Measurements from ENCODE around the gene ST8SIA5. TPM values are rescaled to one million over a fixed set of nuclear protein-coding genes. Genes with fewer than 3 reads are reported as not detected.

The ST8SIA5 gene
- total and polyA plus RNA-seq, 10 of the 15 experiments (the other 5 are each of a cell fraction or from before 2014, with no cell fraction given) = 0.02 to 0.32 (median 0.12) TPM; not detected in 1

GRCh38 chr18:46738491-46738890 lies 18.4 kb downstream of the ST8SIA5 start:
- no peak for TF ChIP-seq STAT1 (conservative IDR thresholded peaks at IDR 0.05)
- TF ChIP-seq JUNB (IDR thresholded peaks at IDR 0.05) = no peak
- no peak for TF ChIP-seq ZNF207 (IDR thresholded peaks at IDR 0.05; ENCODE audit: borderline replicate concordance)
- no peak for TF ChIP-seq POU2F2 (IDR thresholded peaks at IDR 0.05; ENCODE audit: borderline replicate concordance, low read depth, low read length)
- TF ChIP-seq, protein P1, sequence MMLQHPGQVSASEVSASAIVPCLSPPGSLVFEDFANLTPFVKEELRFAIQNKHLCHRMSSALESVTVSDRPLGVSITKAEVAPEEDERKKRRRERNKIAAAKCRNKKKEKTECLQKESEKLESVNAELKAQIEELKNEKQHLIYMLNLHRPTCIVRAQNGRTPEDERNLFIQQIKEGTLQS (IDR thresholded peaks at IDR 0.05; ENCODE audit: borderline replicate concordance, extremely low read depth, low read depth, low read length) = no peak
- no peak for TF ChIP-seq RFX5 (IDR thresholded peaks at IDR 0.05; ENCODE audit: low read depth, low read length)
- no peak for TF ChIP-seq ZNF24 (IDR thresholded peaks at IDR 0.05)
- TF ChIP-seq MYB (IDR thresholded peaks at IDR 0.05; ENCODE audit: borderline replicate concordance, low read depth, low read length) = no peak
- TF ChIP-seq SUZ12 (IDR thresholded peaks at IDR 0.05; ENCODE audit: unreplicated experiment) = no peak
- TF ChIP-seq ZNF622 (IDR thresholded peaks at IDR 0.05) = no peak
- no peak for TF ChIP-seq CREB1 (IDR thresholded peaks at IDR 0.05; ENCODE audit: low read depth)
- TF ChIP-seq NFIC (IDR thresholded peaks at IDR 0.05; ENCODE audit: low read depth, low read length) = no peak
- POLR2A ChIA-PET = no interaction called here
- H4K20me1 ChIP-seq (ENCODE audit: control insufficient read depth, insufficient read depth) = no peaks in the 10 kb centered on the region

More at GRCh38 chr18:46738491-46738890, 18.4 kb downstream of the ST8SIA5 start:
- no peak overlapping the region for H2AFZ ChIP-seq (ENCODE audit: control insufficient read depth, low read depth, low read length)
- no peaks in the 10 kb centered on the region for H3K4me1 ChIP-seq (ENCODE audit: control insufficient read depth, insufficient read depth, low read length)
- no peaks in the 10 kb centered on the region for H3K9me3 ChIP-seq (replicated peaks; ENCODE audit: control insufficient read depth, insufficient read depth, low read length)
- ATAC-seq = no peak
- no peaks in the 10 kb centered on the region for H3K36me3 ChIP-seq (ENCODE audit: control insufficient read depth in 2 of 2, insufficient read depth in 2 of 2, low read length in 1 of 2)
- no peak for FAIRE-seq
- ChIA-PET CTCF (no interaction called here), RAD21 (ENCODE audit: unreplicated experiment) (no interaction called here), SMC1A (ENCODE audit: uncharacterized antibody, unreplicated experiment) (no interaction called here)
- in situ Hi-C loops (cut with MboI) (no loop called here), intact Hi-C loops (cut with micrococcal nuclease; ENCODE audit: unreplicated experiment) (no loop called here)
- H3K27ac ChIP-seq (ENCODE audit: control insufficient read depth, insufficient read depth) = no peak overlapping the region
- H3K9ac ChIP-seq (ENCODE audit: control insufficient read depth, insufficient read depth, low read length) = no peak overlapping the region
- WGBS (ENCODE audit: insufficient coverage, insufficient replicate concordance, low lambda C conversion rate, missing lambda C conversion rate) = 19% methylated on average over 7 of the region's 7 CpGs
- no peak overlapping the region for H3K4me2 ChIP-seq (ENCODE audit: control insufficient read depth, insufficient read depth)
- DNase-seq (ENCODE audit: low read depth, low spot score) = no peak
- no peaks in the 10 kb centered on the region for H3K79me2 ChIP-seq (ENCODE audit: control insufficient read depth, insufficient read depth, low read length)
- BruUV-seq (replicated peaks) = no TSS peak
- H3K4me3 ChIP-seq = no peak overlapping the region
- no peaks in the 10 kb centered on the region; a peak in 1 of 4 replicates for H3K27me3 ChIP-seq (replicated peaks in 1 of 2; ENCODE audit: control insufficient read depth in 2 of 2, insufficient read depth in 2 of 2, low read length in 1 of 2)
